Fibroblast of skin of scalp (primary cell): ENCODE data around the gene FBXO17.
"Not testable (repeated sequence)": the region's sequence is repeated elsewhere in the genome, so short reads cannot be mapped to it uniquely, and the experiment has no call there.

Experiments used
- DNase-seq: peaks from one replicate; pipeline ENCODE4 v3.0.0-alpha.2; 2013

The FBXO17 gene

GRCh38 chr19:38979812-38980211, 4.3 kb upstream of the FBXO17 start:
- DNase-seq, result no peak

- DNase-seq, result no peak
Observed at GRCh38 chr19:38978326-38978689, 2.8 kb upstream of the FBXO17 start.

GRCh38 chr19:38977445-38978325, 2.1 kb upstream of the FBXO17 start:
- DNase-seq, result peak; percentile 3

- DNase-seq, result no peak
Observed at GRCh38 chr19:38975861-38976271, 324 bp upstream of the FBXO17 start.

- DNase-seq, result no peak
Observed at GRCh38 chr19:38974624-38975213, 823 bp downstream of the FBXO17 start.

- DNase-seq, result no peak
Observed at GRCh38 chr19:38971672-38972071, 3.9 kb downstream of the FBXO17 start.

- no peak for DNase-seq
Observed at GRCh38 chr19:38970664-38971532, 4.6 kb downstream of the FBXO17 start.

GRCh38 chr19:38966149-38966548, 9.4 kb downstream of the FBXO17 start:
- DNase-seq, result not testable (repeated sequence)

- no peak for DNase-seq
Observed at GRCh38 chr19:38964738-38965137, 10.8 kb downstream of the FBXO17 start.

- DNase-seq, result no peak
Observed at GRCh38 chr19:38959618-38960017, 15.9 kb downstream of the FBXO17 start.

GRCh38 chr19:38958301-38958700, 17.2 kb downstream of the FBXO17 start:
- DNase-seq, result no peak

- DNase-seq, result no peak
Observed at GRCh38 chr19:38956264-38956663, 19.3 kb downstream of the FBXO17 start.

GRCh38 chr19:38953677-38954076, 21.9 kb downstream of the FBXO17 start:
- DNase-seq, result no peak

- DNase-seq, result peak; percentile 25
Observed at GRCh38 chr19:38952395-38953165, 23.0 kb downstream of the FBXO17 start.

GRCh38 chr19:38951187-38951586, 24.4 kb downstream of the FBXO17 start:
- no peak for DNase-seq

- DNase-seq, result peak; percentile 79
Observed at GRCh38 chr19:38949580-38950367, 25.8 kb downstream of the FBXO17 start.

GRCh38 chr19:38946229-38947010, 29.1 kb downstream of the FBXO17 start:
- no peak for DNase-seq

GRCh38 chr19:38945562-38946228, 29.8 kb downstream of the FBXO17 start:
- no peak for DNase-seq

- no peak for DNase-seq
Observed at GRCh38 chr19:38944981-38945506, 30.5 kb downstream of the FBXO17 start.
